ENCODE results near the gene MAN2A1.

GRCh38 chr5:109718632-109719031 is 28.9 kb downstream of the MAN2A1 start:
- TF ChIP-seq CTCF (conservative IDR thresholded peaks at IDR 0.05 in 1 of 2, IDR thresholded peaks at IDR 0.05 in 1 of 2; ENCODE audit: low read depth in 1 of 2, low read length in 2 of 2) (no peak), EZH2 (IDR thresholded peaks at IDR 0.05; ENCODE audit: low read length, missing control alignments) (no peak)

Data from fibroblast of lung (primary cell).